Endodermal cell (in vitro differentiated cells): Measurements from ENCODE around the gene HS6ST3. TPM values are rescaled to one million over a fixed set of nuclear protein-coding genes. Genes with fewer than 3 reads are reported as not detected.

Source experiments
- DNase-seq: peaks from one replicate; pipeline ENCODE4 v3.0.0-alpha.2; 2017
- H3K27ac ChIP-seq: 2 replicates; pipeline ENCODE4 v1.5.1; 2013; ENCODE audit warnings: mild to moderate bottlenecking, low read depth, low read length, moderate library complexity
- H3K27me3 ChIP-seq: 2 replicates; pipeline ENCODE4 v1.6.1; 2013; ENCODE audit warnings: mild to moderate bottlenecking, low read length, moderate library complexity; ENCODE audit not compliant: insufficient read depth, control insufficient read depth, poor library complexity, severe bottlenecking
- H3K36me3 ChIP-seq: 2 replicates; pipeline ENCODE4 v1.7.0; 2013; ENCODE audit warnings: mild to moderate bottlenecking, low read length, moderate library complexity; ENCODE audit not compliant: control insufficient read depth, insufficient read depth
- H3K4me1 ChIP-seq: one replicate; pipeline ENCODE4 v1.7.0; 2013; ENCODE audit warnings: low read length; ENCODE audit not compliant: control insufficient read depth, insufficient read depth
- H3K4me3 ChIP-seq: 2 replicates; pipeline ENCODE4 v1.5.1; 2013; ENCODE audit warnings: mild to moderate bottlenecking, low read length, moderate library complexity
- H3K9ac ChIP-seq: 2 replicates; pipeline ENCODE4 v1.6.1; 2013; ENCODE audit warnings: mild to moderate bottlenecking, low read length, moderate library complexity; ENCODE audit not compliant: poor library complexity, severe bottlenecking; ENCODE audit errors: extremely low read depth
- H3K9me3 ChIP-seq: 2 replicates; pipeline ENCODE4 v1.6.1; 2013; ENCODE audit warnings: mild to moderate bottlenecking, low read length, moderate library complexity; ENCODE audit not compliant: control insufficient read depth
- H3K27ac Mint-ChIP-seq: 2 replicates; pipeline ENCODE4 v1.8.0; 2020; ENCODE audit warnings: mixed read lengths
- H3K27me3 Mint-ChIP-seq: 2 replicates; pipeline ENCODE4 v1.8.0; 2021; ENCODE audit warnings: mild to moderate bottlenecking, mixed read lengths; ENCODE audit not compliant: insufficient read depth
- H3K36me3 Mint-ChIP-seq: 2 replicates; pipeline ENCODE4 v1.8.0; 2020; ENCODE audit warnings: low read depth, mixed read lengths
- H3K4me1 Mint-ChIP-seq: 2 replicates; pipeline ENCODE4 v1.8.0; 2020; ENCODE audit warnings: mixed read lengths
- H3K4me3 Mint-ChIP-seq: 2 replicates; pipeline ENCODE4 v1.8.0; 2020; ENCODE audit warnings: mild to moderate bottlenecking, moderate library complexity, mixed read lengths
- H3K9me3 Mint-ChIP-seq: 2 replicates; pipeline ENCODE4 v1.8.0; 2020; ENCODE audit warnings: mild to moderate bottlenecking, mixed read lengths
- WGBS, 2 experiments: methylation state at CpG; one replicate each; pipeline versions ENCODE4 v1.1.5 to v1.1.7; 2013; ENCODE audit warnings: missing lambda C conversion rate in 2 of 2, mixed read lengths in 1 of 2; ENCODE audit not compliant: insufficient coverage in 1 of 2, insufficient read length in 1 of 2; 5-methylcytosine and 5-hydroxymethylcytosine counted together
- total RNA-seq, 2 donors: library from RNA; stranded (reverse); fragmentation: NEBNext Ultra II Directional in 1 of 2; extraction: Animal tissue kit (Norgen Biotek cat#: 25700) in 1 of 2; gene quantifications; 2 replicates in 1 of 2; 3 replicates in 1 of 2; pipeline ENCODE4 v1.2.1, GENCODE V29; 2021
- TF ChIP-seq, protein P1 (sequence below): fragments of 200-600 bp; sonication (generic); conservative IDR thresholded peaks from 2 replicates; pipeline ENCODE4 v1.5.0; 2021; ENCODE audit warnings: antibody characterized with exemption, mild to moderate bottlenecking

The HS6ST3 gene
- total RNA-seq, 2 donors from 2014 or later, result 0.84 to 1.1 TPM

GRCh38 chr13:96636001-96636709 lies 546.2 kb downstream of the HS6ST3 start:
- H3K36me3 Mint-ChIP-seq, result no peaks in the 10 kb centered on the region
- Histone ChIP-seq H3K27ac (no peak overlapping the region), H3K9ac (no peak overlapping the region), H3K27me3 (no peaks in the 10 kb centered on the region), H3K9me3 (no peaks in the 10 kb centered on the region), H3K4me3 (no peak overlapping the region), H3K36me3 (no peaks in the 10 kb centered on the region), H3K4me1 (no peaks in the 10 kb centered on the region)
- 94 to 95% methylated on average over 4 of the region's 4 CpGs for WGBS, 2 experiments
- no peak for DNase-seq
- H3K4me3 Mint-ChIP-seq, result no peak overlapping the region
- no peak overlapping the region for H3K27ac Mint-ChIP-seq
- TF ChIP-seq, protein P1, sequence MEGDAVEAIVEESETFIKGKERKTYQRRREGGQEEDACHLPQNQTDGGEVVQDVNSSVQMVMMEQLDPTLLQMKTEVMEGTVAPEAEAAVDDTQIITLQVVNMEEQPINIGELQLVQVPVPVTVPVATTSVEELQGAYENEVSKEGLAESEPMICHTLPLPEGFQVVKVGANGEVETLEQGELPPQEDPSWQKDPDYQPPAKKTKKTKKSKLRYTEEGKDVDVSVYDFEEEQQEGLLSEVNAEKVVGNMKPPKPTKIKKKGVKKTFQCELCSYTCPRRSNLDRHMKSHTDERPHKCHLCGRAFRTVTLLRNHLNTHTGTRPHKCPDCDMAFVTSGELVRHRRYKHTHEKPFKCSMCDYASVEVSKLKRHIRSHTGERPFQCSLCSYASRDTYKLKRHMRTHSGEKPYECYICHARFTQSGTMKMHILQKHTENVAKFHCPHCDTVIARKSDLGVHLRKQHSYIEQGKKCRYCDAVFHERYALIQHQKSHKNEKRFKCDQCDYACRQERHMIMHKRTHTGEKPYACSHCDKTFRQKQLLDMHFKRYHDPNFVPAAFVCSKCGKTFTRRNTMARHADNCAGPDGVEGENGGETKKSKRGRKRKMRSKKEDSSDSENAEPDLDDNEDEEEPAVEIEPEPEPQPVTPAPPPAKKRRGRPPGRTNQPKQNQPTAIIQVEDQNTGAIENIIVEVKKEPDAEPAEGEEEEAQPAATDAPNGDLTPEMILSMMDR, result no peak
- H3K4me1 Mint-ChIP-seq, result no peaks in the 10 kb centered on the region
- H3K27me3 Mint-ChIP-seq, result no peaks in the 10 kb centered on the region
- no peaks in the 10 kb centered on the region for H3K9me3 Mint-ChIP-seq

GRCh38 chr13:96637039-96637438 lies 547.1 kb downstream of the HS6ST3 start:
- DNase-seq, result no peak
- H3K36me3 Mint-ChIP-seq, result no peaks in the 10 kb centered on the region
- no peaks in the 10 kb centered on the region for H3K27me3 Mint-ChIP-seq
- no peaks in the 10 kb centered on the region for H3K9me3 ChIP-seq
- H3K36me3 ChIP-seq, result no peaks in the 10 kb centered on the region
- no peaks in the 10 kb centered on the region for H3K4me1 Mint-ChIP-seq
- no peaks in the 10 kb centered on the region for H3K27me3 ChIP-seq
- no peak overlapping the region for H3K27ac ChIP-seq
- no peak overlapping the region for H3K9ac ChIP-seq
- no peak overlapping the region for H3K4me3 ChIP-seq
- no peaks in the 10 kb centered on the region for H3K9me3 Mint-ChIP-seq
- H3K4me1 ChIP-seq, result no peaks in the 10 kb centered on the region
- TF ChIP-seq, protein P1, result no peak
- H3K4me3 Mint-ChIP-seq, result no peak overlapping the region
- H3K27ac Mint-ChIP-seq, result no peak overlapping the region

DNA sequence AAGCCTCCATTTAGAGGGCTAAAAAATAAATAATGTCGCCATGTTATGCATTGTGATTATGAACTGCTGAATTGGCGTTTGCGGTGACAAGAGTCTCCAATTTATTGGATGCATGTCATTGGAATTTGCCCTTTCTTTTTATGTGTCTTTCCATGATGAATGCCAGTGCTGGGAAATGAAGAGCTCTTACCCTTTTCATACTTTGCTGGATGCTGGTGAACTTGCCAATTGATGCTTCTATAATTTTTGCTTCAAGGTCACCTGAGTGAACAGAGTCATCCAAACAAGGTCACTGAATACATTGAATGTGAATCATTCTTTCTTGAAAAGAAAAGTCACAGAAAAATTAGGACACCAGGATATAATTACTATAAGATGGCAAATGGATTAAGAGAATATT lies 556.2 kb downstream of the HS6ST3 start:
- no peak overlapping the region for H3K9ac ChIP-seq
- TF ChIP-seq, protein P1, result no peak
- H3K27me3 Mint-ChIP-seq, result no peaks in the 10 kb centered on the region
- H3K27me3 ChIP-seq, result no peaks in the 10 kb centered on the region
- no peak for DNase-seq
- H3K27ac Mint-ChIP-seq, result no peak overlapping the region
- no peaks in the 10 kb centered on the region for H3K36me3 Mint-ChIP-seq
- no peaks in the 10 kb centered on the region for H3K4me1 ChIP-seq
- H3K9me3 ChIP-seq, result peaks cover 4% of the 10 kb centered on the region
- H3K27ac ChIP-seq, result no peak overlapping the region
- no peaks in the 10 kb centered on the region for H3K36me3 ChIP-seq
- H3K9me3 Mint-ChIP-seq, result peaks cover 6% of the 10 kb centered on the region
- WGBS, 2 experiments, result 89 to 98% methylated on average over 3 of the region's 3 CpGs
- H3K4me3 ChIP-seq, result no peak overlapping the region
- no peaks in the 10 kb centered on the region for H3K4me1 Mint-ChIP-seq
- no peak overlapping the region for H3K4me3 Mint-ChIP-seq
